Measurements from ENCODE around the gene ZDHHC7. TPM values are rescaled to one million over a fixed set of nuclear protein-coding genes. Genes with fewer than 3 reads are reported as not detected.
A peak's percentile ranks its signal among the peaks of the same experiment; 100 is the strongest.

ZDHHC7 gene
- total and polyA plus RNA-seq, 9 of the 15 experiments (the other 6 are each of a cell fraction or from before 2014, with no cell fraction given), result 1.7 to 49.7 (median 37.4) TPM

DNA sequence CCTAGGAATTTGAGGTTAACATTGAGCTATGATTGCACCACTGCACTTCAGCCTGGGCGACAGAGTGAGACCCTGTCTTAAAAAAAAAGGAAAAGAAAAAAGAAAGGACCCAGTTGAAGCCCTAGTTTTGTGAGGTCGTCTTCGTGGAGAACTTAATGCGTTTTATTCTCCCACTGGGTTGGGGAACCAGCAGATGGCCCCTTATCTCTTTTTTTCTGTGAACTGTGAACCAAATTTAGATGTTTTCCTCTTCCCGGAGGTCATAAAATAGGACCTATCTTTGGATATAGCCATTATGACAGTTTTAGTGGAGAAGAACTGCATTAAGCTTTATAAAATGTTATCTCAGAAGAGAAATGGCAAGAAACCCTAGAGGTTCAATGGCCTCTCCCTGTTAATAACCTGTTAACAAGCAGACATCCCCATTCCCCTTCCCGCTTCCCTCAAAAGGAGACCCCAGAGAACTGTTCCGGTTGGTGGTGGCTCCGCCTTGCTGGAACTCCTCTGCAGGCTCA lies 39.8 kb upstream of the ZDHHC7 start (continued):
- TF ChIP-seq KAT7 (CRISPR knock-in tag; IDR thresholded peaks at IDR 0.05; ENCODE audit: borderline replicate concordance) (peak; percentile 83; the same call in 1 of the 2 replicates), MXD1 (CRISPR knock-in tag; IDR thresholded peaks at IDR 0.05; ENCODE audit: borderline replicate concordance, poor library complexity, severe bottlenecking) (no peak), HMBOX1 (IDR thresholded peaks at IDR 0.05) (no peak), ZNF347 (CRISPR knock-in tag; IDR thresholded peaks at IDR 0.05; ENCODE audit: low read depth) (no peak), CC2D1A (IDR thresholded peaks at IDR 0.05) (peak; percentile 93), ETV1 (tag; conservative IDR thresholded peaks at IDR 0.05; ENCODE audit: low read depth) (peak; percentile 56), FUS (optimal IDR thresholded peaks at IDR 0.05; ENCODE audit: low read depth, low read length) (no peak), ZNF507 (tag; conservative IDR thresholded peaks at IDR 0.05) (no peak), THRA (IDR thresholded peaks at IDR 0.05) (no peak), ZNF174 (CRISPR knock-in tag; IDR thresholded peaks at IDR 0.05) (no peak), ZBTB5 (IDR thresholded peaks at IDR 0.05) (peak; percentile 86), HMG20A (CRISPR knock-in tag; conservative IDR thresholded peaks at IDR 0.05) (no peak), DNMT1 (IDR thresholded peaks at IDR 0.05) (peak; percentile 91; the same call in 1 of the 2 replicates), ZNF3 (CRISPR knock-in tag; IDR thresholded peaks at IDR 0.05) (peak; percentile 31; the same call in 1 of the 2 replicates), ZNF444 (CRISPR knock-in tag; IDR thresholded peaks at IDR 0.05) (no peak), POLR3G (IDR thresholded peaks at IDR 0.05; ENCODE audit: extremely low read depth, insufficient read length, insufficient replicate concordance) (no peak), ESRRA (IDR thresholded peaks at IDR 0.05; ENCODE audit: borderline replicate concordance, low read depth) (no peak), RHOXF2B (CRISPR knock-in tag; conservative IDR thresholded peaks at IDR 0.05) (no peak)
- TF ChIP-seq, protein P1, sequence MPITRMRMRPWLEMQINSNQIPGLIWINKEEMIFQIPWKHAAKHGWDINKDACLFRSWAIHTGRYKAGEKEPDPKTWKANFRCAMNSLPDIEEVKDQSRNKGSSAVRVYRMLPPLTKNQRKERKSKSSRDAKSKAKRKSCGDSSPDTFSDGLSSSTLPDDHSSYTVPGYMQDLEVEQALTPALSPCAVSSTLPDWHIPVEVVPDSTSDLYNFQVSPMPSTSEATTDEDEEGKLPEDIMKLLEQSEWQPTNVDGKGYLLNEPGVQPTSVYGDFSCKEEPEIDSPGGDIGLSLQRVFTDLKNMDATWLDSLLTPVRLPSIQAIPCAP (CRISPR knock-in tag; IDR thresholded peaks at IDR 0.05; ENCODE audit: borderline replicate concordance), result no peak
- TF ChIP-seq, protein P2, sequence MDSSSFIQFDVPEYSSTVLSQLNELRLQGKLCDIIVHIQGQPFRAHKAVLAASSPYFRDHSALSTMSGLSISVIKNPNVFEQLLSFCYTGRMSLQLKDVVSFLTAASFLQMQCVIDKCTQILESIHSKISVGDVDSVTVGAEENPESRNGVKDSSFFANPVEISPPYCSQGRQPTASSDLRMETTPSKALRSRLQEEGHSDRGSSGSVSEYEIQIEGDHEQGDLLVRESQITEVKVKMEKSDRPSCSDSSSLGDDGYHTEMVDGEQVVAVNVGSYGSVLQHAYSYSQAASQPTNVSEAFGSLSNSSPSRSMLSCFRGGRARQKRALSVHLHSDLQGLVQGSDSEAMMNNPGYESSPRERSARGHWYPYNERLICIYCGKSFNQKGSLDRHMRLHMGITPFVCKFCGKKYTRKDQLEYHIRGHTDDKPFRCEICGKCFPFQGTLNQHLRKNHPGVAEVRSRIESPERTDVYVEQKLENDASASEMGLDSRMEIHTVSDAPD (CRISPR knock-in tag; IDR thresholded peaks at IDR 0.05), result no peak
- TF ChIP-seq, protein P3, sequence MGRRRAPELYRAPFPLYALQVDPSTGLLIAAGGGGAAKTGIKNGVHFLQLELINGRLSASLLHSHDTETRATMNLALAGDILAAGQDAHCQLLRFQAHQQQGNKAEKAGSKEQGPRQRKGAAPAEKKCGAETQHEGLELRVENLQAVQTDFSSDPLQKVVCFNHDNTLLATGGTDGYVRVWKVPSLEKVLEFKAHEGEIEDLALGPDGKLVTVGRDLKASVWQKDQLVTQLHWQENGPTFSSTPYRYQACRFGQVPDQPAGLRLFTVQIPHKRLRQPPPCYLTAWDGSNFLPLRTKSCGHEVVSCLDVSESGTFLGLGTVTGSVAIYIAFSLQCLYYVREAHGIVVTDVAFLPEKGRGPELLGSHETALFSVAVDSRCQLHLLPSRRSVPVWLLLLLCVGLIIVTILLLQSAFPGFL (CRISPR knock-in tag; IDR thresholded peaks at IDR 0.05), result no peak

Data from K562 (cell line).